ENCODE results near the gene CCDC159.
"Not testable (repeated sequence)": the region's sequence is repeated elsewhere in the genome, so short reads cannot be mapped to it uniquely, and the experiment has no call there.

The CCDC159 gene

DNA sequence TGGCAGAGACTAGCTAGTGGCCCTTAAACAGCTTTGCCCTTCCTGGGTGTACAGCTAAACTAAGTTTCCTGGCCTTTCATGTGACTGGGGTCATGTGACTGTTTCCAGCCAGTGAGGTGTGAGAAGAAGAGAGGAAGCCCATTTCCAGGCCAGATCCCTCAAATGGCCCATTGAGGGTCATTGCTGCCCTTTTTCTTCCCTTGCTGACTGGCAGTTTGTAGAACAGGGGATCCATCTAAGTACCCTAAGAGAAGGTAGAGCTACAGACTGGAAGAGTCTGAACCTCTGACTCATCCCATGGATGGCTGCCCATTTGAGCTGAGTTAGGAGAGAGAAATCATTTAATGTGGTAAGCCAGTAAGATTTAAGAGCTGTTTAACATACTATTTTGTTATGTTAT lies 30.9 kb downstream of the CCDC159 start:
- DNase-seq (ENCODE audit: extremely low read depth, low read depth) = peak; percentile 68
- no peak overlapping the region for H3K4me3 ChIP-seq (replicated peaks; ENCODE audit: low read depth, low read length)
- TF ChIP-seq CTCF (IDR thresholded peaks at IDR 0.05; ENCODE audit: low read depth, low read length, missing control alignments) = no peak

DNA sequence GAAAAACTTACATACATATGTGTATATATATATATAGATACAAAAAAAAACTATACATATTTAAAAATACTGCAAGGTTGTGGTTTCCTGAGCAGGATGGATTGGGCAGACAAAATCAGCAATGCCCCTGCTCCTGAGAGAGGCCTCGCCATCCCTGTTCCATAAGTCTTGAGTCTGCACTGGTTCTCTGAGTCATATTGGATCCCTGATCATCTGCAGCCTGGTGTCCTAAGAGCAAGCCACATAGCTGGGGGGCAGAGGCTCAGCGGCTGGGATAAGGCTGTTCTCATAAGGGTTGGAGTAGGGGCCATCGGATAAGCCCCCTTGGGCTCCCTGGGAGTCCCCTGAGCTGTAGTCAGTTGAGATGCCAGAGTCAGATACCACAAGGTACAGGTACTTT lies 31.4 kb downstream of the CCDC159 start:
- TF ChIP-seq CTCF (IDR thresholded peaks at IDR 0.05; ENCODE audit: low read depth, low read length, missing control alignments) = no peak
- DNase-seq (ENCODE audit: extremely low read depth, low read depth) = no peak
- H3K4me3 ChIP-seq (replicated peaks; ENCODE audit: low read depth, low read length) = no peak overlapping the region

GRCh38 chr19:11378319-11379189 lies 32.2 kb downstream of the CCDC159 start:
- DNase-seq (ENCODE audit: extremely low read depth, low read depth) = no peak
- peak; percentile 64 for TF ChIP-seq CTCF (IDR thresholded peaks at IDR 0.05; ENCODE audit: low read depth, low read length, missing control alignments)
- no peak overlapping the region for H3K4me3 ChIP-seq (replicated peaks; ENCODE audit: low read depth, low read length)

DNA sequence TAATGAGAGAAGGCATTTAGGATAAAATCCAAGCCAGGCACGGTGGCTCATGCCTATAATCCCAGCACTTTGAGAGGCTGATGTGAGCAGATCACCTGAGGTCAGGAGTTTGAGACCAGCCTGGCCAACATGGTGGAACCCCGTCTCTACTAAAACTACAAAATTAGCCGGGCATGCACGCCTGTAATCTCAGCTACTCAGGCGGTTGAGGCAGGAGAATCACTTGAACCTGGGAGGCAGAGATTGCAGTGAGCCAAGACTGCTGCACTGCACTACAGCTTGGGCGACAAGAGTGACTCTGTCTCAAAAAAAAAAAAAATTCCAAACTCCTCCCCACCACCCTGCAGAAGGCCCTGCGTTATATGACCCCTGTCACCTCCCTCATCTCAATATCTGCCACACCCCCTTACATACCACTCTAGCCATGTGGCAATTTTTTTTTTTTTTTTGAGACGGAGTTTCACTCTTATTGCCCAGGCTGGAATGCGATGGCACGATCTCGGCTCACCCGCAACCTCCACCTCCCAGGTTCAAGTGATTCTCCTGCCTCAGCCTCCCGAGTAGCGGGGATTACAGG lies 33.0 kb downstream of the CCDC159 start:
- H3K4me3 ChIP-seq (replicated peaks; ENCODE audit: low read depth, low read length); DNase-seq (ENCODE audit: extremely low read depth, low read depth): not testable (repeated sequence)

- no peak for DNase-seq (ENCODE audit: extremely low read depth, low read depth)
- H3K4me3 ChIP-seq (replicated peaks; ENCODE audit: low read depth, low read length) = no peak overlapping the region
- no peak for TF ChIP-seq CTCF (IDR thresholded peaks at IDR 0.05; ENCODE audit: low read depth, low read length, missing control alignments)
Observed at GRCh38 chr19:11379857-11380350, 33.6 kb downstream of the CCDC159 start.

GRCh38 chr19:11380653-11381537 lies 34.6 kb downstream of the CCDC159 start:
- TF ChIP-seq CTCF (IDR thresholded peaks at IDR 0.05; ENCODE audit: low read depth, low read length, missing control alignments) = peak; percentile 68
- peak; percentile 91 for DNase-seq (ENCODE audit: extremely low read depth, low read depth)
- peak overlapping the region; percentile 57 for H3K4me3 ChIP-seq (replicated peaks; ENCODE audit: low read depth, low read length)
